Gastrocnemius medialis (tissue), 4 donors: ENCODE data around the gene MAD1L1. TPM values are rescaled to one million over a fixed set of nuclear protein-coding genes. Genes with fewer than 3 reads are reported as not detected.

Source experiments
- ATAC-seq, 2 donors: fragments of 150-250 bp; one replicate each; pipeline ENCODE4 v1.9.1; 2016
- DNase-seq, 2 donors: peaks; one replicate each; pipeline ENCODE4 v3.0.0-alpha.2; 2019
- H3K27ac ChIP-seq, 4 donors: fragments of 200-600 bp; sonication (generic); 1 replicate in 1 of 4; 2 replicates in 3 of 4; pipeline ENCODE4 v1.5.1; 2016 to 2018; ENCODE audit warnings: mild to moderate bottlenecking in 2 of 4, moderate library complexity in 1 of 4
- H3K27me3 ChIP-seq, 3 donors: fragments of 200-600 bp; sonication (generic) in 2 of 3; 1 replicate in 1 of 3; 2 replicates in 2 of 3; pipeline versions ENCODE4 v1.5.1 to v1.6.0; 2016 to 2019; ENCODE audit warnings: mild to moderate bottlenecking in 1 of 3, moderate library complexity in 1 of 3
- H3K36me3 ChIP-seq, 2 donors: fragments of 200-600 bp; sonication (generic) in 1 of 2; one replicate each; pipeline ENCODE4 v1.5.1; 2017 to 2018
- H3K4me1 ChIP-seq, 2 donors: fragments of 200-600 bp; sonication (generic) in 1 of 2; one replicate each; pipeline ENCODE4 v1.5.1; 2016 to 2017; ENCODE audit warnings: mild to moderate bottlenecking in 2 of 2
- H3K4me3 ChIP-seq, 4 donors: fragments of 200-600 bp; sonication (generic) in 3 of 4; 1 replicate in 1 of 4; 2 replicates in 3 of 4; pipeline ENCODE4 v1.5.1; 2016 to 2019; ENCODE audit warnings: mild to moderate bottlenecking in 2 of 4
- H3K9me3 ChIP-seq, 3 donors: fragments of 200-600 bp; sonication (generic) in 2 of 3; 1 replicate in 1 of 3; 2 replicates in 2 of 3; pipeline ENCODE4 v1.5.1; 2016 to 2019
- CTCF ChIP-seq, 5 experiments: fragments of 450-650 bp in 3 of 5; fragments of 200-600 bp in 2 of 5; sonication (generic) in 2 of 5; IDR thresholded peaks in 4 of 5; conservative IDR thresholded peaks in 1 of 5; 1 replicate in 4 of 5; 2 replicates in 1 of 5; pipeline ENCODE4 v1.5.1; 2016 to 2019; ENCODE audit warnings: antibody characterized with exemption in 5 of 5, mild to moderate bottlenecking in 3 of 5, moderate library complexity in 3 of 5
- POLR2A ChIP-seq, 2 donors: fragments of 450-650 bp; IDR thresholded peaks; one replicate each; pipeline ENCODE4 v1.6.1; 2017; ENCODE audit warnings: antibody characterized with exemption in 2 of 2, mild to moderate bottlenecking in 2 of 2, moderate library complexity in 2 of 2
- in situ Hi-C, 4 donors: fragments of 200-750 bp; cut with MboI; loops; one replicate each; pipeline versions ENCODE4 v1.15.0 to v1.8.0; 2017; ENCODE audit warnings: low sequenced_read_pairs in 4 of 4
- intact Hi-C: fragments of 100-400 bp; cut with DNase I; formaldehyde crosslinking; loops from one replicate; pipeline ENCODE4 v1.15.1; 2023; ENCODE audit warnings: low total_unique reads
- total RNA-seq, 4 donors: library from RNA; depleted of rRNA; stranded (reverse); fragments of >200 nt; gene quantifications; one replicate each; pipeline versions ENCODE4 v1.1.0 to v1.2.3, GENCODE V29; 2016

The MAD1L1 gene
- total RNA-seq, 4 donors from 2014 or later = 19.7 to 32.4 (median 22.7) TPM

GRCh38 chr7:1853986-1854865, 378.5 kb downstream of the MAD1L1 start:
- intact Hi-C loops = no loop called here
- no peak for ATAC-seq
- Histone ChIP-seq H3K27ac (no peak overlapping the region), H3K9me3 (no peaks in the 10 kb centered on the region), H3K36me3 (no peaks in the 10 kb centered on the region), H3K27me3 (no peaks in the 10 kb centered on the region), H3K4me3 (no peak overlapping the region), H3K4me1 (peaks cover 0 to 15% of the 10 kb centered on the region in 2 donors)
- in situ Hi-C loops = no loop called here
- DNase-seq = peak; percentile 1 to 9
- TF ChIP-seq CTCF (IDR thresholded peaks at IDR 0.05 in 4 of 5, conservative IDR thresholded peaks at IDR 0.05 in 1 of 5) = no peak
- TF ChIP-seq POLR2A (IDR thresholded peaks at IDR 0.05) = no peak

GRCh38 chr7:1853431-1853985, 379.2 kb downstream of the MAD1L1 start:
- Histone ChIP-seq H3K9me3 (no peaks in the 10 kb centered on the region), H3K4me3 (no peak overlapping the region), H3K27me3 (no peaks in the 10 kb centered on the region), H3K4me1 (peaks cover 0 to 15% of the 10 kb centered on the region in 2 donors), H3K27ac (peak overlapping the region in 1 of 4 donors; percentile 18), H3K36me3 (no peaks in the 10 kb centered on the region)
- intact Hi-C loops (no loop called here), in situ Hi-C loops (no loop called here)
- TF ChIP-seq POLR2A (IDR thresholded peaks at IDR 0.05) = no peak
- TF ChIP-seq CTCF (IDR thresholded peaks at IDR 0.05 in 4 of 5, conservative IDR thresholded peaks at IDR 0.05 in 1 of 5) = no peak
- peak; percentile 78 to 82 for ATAC-seq
- peak; percentile 35 to 63 for DNase-seq

- intact Hi-C loops = no loop called here
- H3K27ac ChIP-seq = no peak overlapping the region
Measured at GRCh38 chr7:1852517-1853430, 380.0 kb downstream of the MAD1L1 start.

More at GRCh38 chr7:1852517-1853430, 380.0 kb downstream of the MAD1L1 start:
- no peaks in the 10 kb centered on the region for H3K9me3 ChIP-seq
- H3K4me3 ChIP-seq = no peak overlapping the region
- no peaks in the 10 kb centered on the region for H3K36me3 ChIP-seq
- peaks cover 0 to 15% of the 10 kb centered on the region in 2 donors for H3K4me1 ChIP-seq
- in situ Hi-C loops = no loop called here
- peak in 1 of 2 donors; percentile 9 for ATAC-seq
- H3K27me3 ChIP-seq = no peaks in the 10 kb centered on the region
- TF ChIP-seq CTCF (IDR thresholded peaks at IDR 0.05 in 4 of 5, conservative IDR thresholded peaks at IDR 0.05 in 1 of 5) (no peak), POLR2A (IDR thresholded peaks at IDR 0.05) (no peak)
- DNase-seq = peak in 1 of 2 donors; percentile 1
